Endothelial cell of umbilical vein (primary cell): ENCODE results near the gene ERLIN1. TPM values are rescaled to one million over a fixed set of nuclear protein-coding genes. Genes with fewer than 3 reads are reported as not detected.

ENCODE experiments used
- BruUV-seq: library from RNA; stranded (reverse); fragments of 400-500 nt; replicated peaks from 2 replicates; lab custom pipeline; 2021; lab: Mats Ljungman, UMichigan
- CTCF ChIA-PET: fragments of 300-600, 350-600 bp; sonication (Branson Sonifier 250); formaldehyde crosslinking; loops from one replicate; lab custom pipeline; 2021; ENCODE audit warnings: antibody characterized with exemption, inconsistent platforms; lab: Charles Lee
- POLR2A ChIA-PET: fragments of 300-600, 350-600 bp; sonication (Branson Sonifier 250); formaldehyde crosslinking; loops from one replicate; lab custom pipeline; 2021; ENCODE audit warnings: antibody characterized with exemption, inconsistent platforms; lab: Charles Lee
- DNase-seq: peaks from one replicate; pipeline ENCODE4 v3.0.0-alpha.2; 2011; ENCODE audit warnings: low read depth, low spot score
- FAIRE-seq: peaks from 2 replicates; lab custom pipeline; 2011; peaks lifted over from hg19 to GRCh38; lab: Jason Lieb, UNC
- H2AFZ ChIP-seq: 2 replicates; pipeline ENCODE4 v1.6.0; 2012; ENCODE audit warnings: low read depth, low read length, control low read depth, inconsistent platforms
- H3K27ac ChIP-seq: 2 replicates; pipeline ENCODE4 v1.5.1; 2011; ENCODE audit warnings: low read depth, mild to moderate bottlenecking, control low read depth, low read length, moderate library complexity; ENCODE audit not compliant: insufficient read depth
- H3K27me3 ChIP-seq, 2 experiments: 2 replicates each; pipeline versions ENCODE4 v1.6.0 to v1.6.1; 2011; ENCODE audit warnings: low read length in 2 of 2, mixed read lengths in 1 of 2; ENCODE audit not compliant: control insufficient read depth in 2 of 2, insufficient read depth in 2 of 2
- H3K36me3 ChIP-seq, 2 experiments: 2 replicates in 1 of 2; 3 replicates in 1 of 2; pipeline ENCODE4 v1.5.1; 2011; ENCODE audit warnings: low read length in 2 of 2, mild to moderate bottlenecking in 1 of 2, moderate library complexity in 1 of 2; ENCODE audit not compliant: control insufficient read depth in 2 of 2, insufficient read depth in 2 of 2; ENCODE audit errors: extremely low read depth in 1 of 2
- H3K4me1 ChIP-seq: 3 replicates; pipeline ENCODE4 v1.5.1; 2011; ENCODE audit warnings: mild to moderate bottlenecking, low read length; ENCODE audit not compliant: control insufficient read depth, insufficient read depth; ENCODE audit errors: extremely low read depth
- H3K4me2 ChIP-seq: 2 replicates; pipeline ENCODE4 v1.6.1; 2011; ENCODE audit warnings: low read length, control low read depth, mixed read lengths; ENCODE audit not compliant: insufficient read depth
- H3K4me3 ChIP-seq, 3 experiments: fragments of 200-600 bp in 1 of 3; sonication (generic), shearing (Covaris generic) in 1 of 3; replicated peaks in 1 of 3; 2 replicates each; pipeline ENCODE4 v1.5.1; 2011 to 2016; ENCODE audit warnings: control low read depth in 3 of 3, low read length in 3 of 3, mild to moderate bottlenecking in 2 of 3, inconsistent platforms in 1 of 3, low read depth in 1 of 3, moderate library complexity in 1 of 3; ENCODE audit not compliant: insufficient read depth in 1 of 3
- H3K79me2 ChIP-seq: 2 replicates; pipeline ENCODE4 v1.6.0; 2012; ENCODE audit warnings: low read length, inconsistent platforms; ENCODE audit not compliant: control insufficient read depth, insufficient read depth
- H3K9ac ChIP-seq: replicated peaks from 2 replicates; pipeline ENCODE3; 2011; ENCODE audit warnings: low read length, control low read depth; ENCODE audit not compliant: insufficient read depth; ENCODE audit errors: extremely low read depth
- H3K9me1 ChIP-seq: replicated peaks from 3 replicates; pipeline ENCODE4 v1.6.0; 2011; ENCODE audit warnings: mild to moderate bottlenecking, low read length; ENCODE audit not compliant: control insufficient read depth, insufficient read depth; ENCODE audit errors: extremely low read depth
- H3K9me3 ChIP-seq: replicated peaks from 2 replicates; pipeline ENCODE4 v1.5.1; 2012; ENCODE audit warnings: low read length, inconsistent platforms; ENCODE audit not compliant: control insufficient read depth, insufficient read depth
- H4K20me1 ChIP-seq: replicated peaks from 2 replicates; pipeline ENCODE3; 2011; ENCODE audit warnings: mild to moderate bottlenecking, low read length; ENCODE audit not compliant: control insufficient read depth, insufficient read depth; ENCODE audit errors: extremely low read depth
- EZH2 ChIP-seq: IDR thresholded peaks from 2 replicates; pipeline ENCODE4 v1.6.1; 2012; ENCODE audit warnings: borderline replicate concordance, low read depth, mild to moderate bottlenecking, moderate library complexity, low read length, inconsistent platforms; ENCODE audit not compliant: severe bottlenecking
- FOS ChIP-seq: IDR thresholded peaks from 2 replicates; pipeline ENCODE4 v1.6.1; 2011; ENCODE audit warnings: mild to moderate bottlenecking, low read length, moderate library complexity, borderline replicate concordance; ENCODE audit not compliant: insufficient read depth
- GATA2 ChIP-seq: IDR thresholded peaks from 2 replicates; pipeline ENCODE4 v1.7.0; 2011; ENCODE audit warnings: low read depth, mild to moderate bottlenecking, moderate library complexity, mixed read lengths, low read length; ENCODE audit not compliant: insufficient read length, insufficient read depth
- JUN ChIP-seq: IDR thresholded peaks from 2 replicates; pipeline ENCODE4 v1.6.1; 2011; ENCODE audit warnings: borderline replicate concordance, low read depth; ENCODE audit not compliant: insufficient read length, insufficient read depth
- MAX ChIP-seq: IDR thresholded peaks from 2 replicates; pipeline ENCODE4 v1.6.1; 2011; ENCODE audit not compliant: insufficient read depth, insufficient read length
- MYC ChIP-seq: IDR thresholded peaks from one replicate; pipeline ENCODE4 v1.6.1; 2011; ENCODE audit warnings: mild to moderate bottlenecking, low read depth, low read length
- POLR2A ChIP-seq: IDR thresholded peaks from 2 replicates; pipeline ENCODE4 v1.6.1; 2012; ENCODE audit warnings: low read depth, mild to moderate bottlenecking, control low read depth, low read length
- POLR2AphosphoS5 ChIP-seq: IDR thresholded peaks from 2 replicates; pipeline ENCODE4 v1.6.1; 2012; ENCODE audit warnings: low read depth, mild to moderate bottlenecking, control low read depth, low read length, moderate library complexity; ENCODE audit not compliant: insufficient read depth
- dilution Hi-C: fragments of 300-500 bp; cut with MboI; formaldehyde crosslinking; loops from one replicate; pipeline ENCODE4 v1.15.0; 2019; ENCODE audit warnings: low sequenced_read_pairs; ENCODE audit not compliant: extremely low pct_ligation_motif_present
- intact Hi-C: fragments of 100-400 bp; cut with micrococcal nuclease; formaldehyde crosslinking; loops from one replicate; pipeline ENCODE4 v1.10.0; 2022
- polyA plus RNA-seq, 4 experiments: library from polyadenylated mRNA; depleted of rRNA in 3 of 4; stranded (reverse) in 3 of 4; unstranded in 1 of 4; fragments of >200 nt; gene quantifications; 2 replicates each; pipeline versions ENCODE4 v1.2.1 to v1.2.3, GENCODE V29; 2011 to 2012; ENCODE audit warnings: missing spikeins in 1 of 4
- total RNA-seq: library from RNA; stranded (reverse); gene quantifications from 2 replicates; pipeline ENCODE4 v1.2.3, GENCODE V29; 2021
- TF ChIP-seq, protein P1 (sequence below), 2 donors: IDR thresholded peaks; 1 replicate in 1 of 2; 2 replicates in 1 of 2; pipeline ENCODE4 v1.5.1; 2011; ENCODE audit warnings: low read length in 2 of 2, mild to moderate bottlenecking in 2 of 2, moderate library complexity in 2 of 2, control low read depth in 1 of 2, inconsistent platforms in 1 of 2, low read depth in 1 of 2; ENCODE audit not compliant: insufficient read depth in 1 of 2; ENCODE audit errors: extremely low read depth in 1 of 2

Gene ERLIN1
- total and polyA plus RNA-seq, 2 donors (not counting 3 experiments of a cell fraction or from before 2014, with no cell fraction given): 30.7 to 51.0 TPM

- intact Hi-C loops: no loop called here
- Histone ChIP-seq H4K20me1 (no peaks in the 10 kb centered on the region), H3K9me3 (no peaks in the 10 kb centered on the region), H3K9ac (no peak overlapping the region), H3K36me3 (peaks cover 7 to 8% of the 10 kb centered on the region in 2 experiments), H3K79me2 (no peaks in the 10 kb centered on the region), H3K4me1 (no peaks in the 10 kb centered on the region), H3K4me3 (no peak overlapping the region), H3K27me3 (no peaks in the 10 kb centered on the region), H3K27ac (no peak overlapping the region), H3K9me1 (no peaks in the 10 kb centered on the region), H2AFZ (no peak overlapping the region), H3K4me2 (no peak overlapping the region)
- TF ChIP-seq FOS (no peak), EZH2 (no peak), GATA2 (no peak)
- ChIA-PET CTCF (interaction anchor here (1.2 kb wide), 1 partner anchor 12 kb away, joined by 3 read pairs; no protein-coding TSS in a partner anchor), POLR2A (no interaction called here)
- BruUV-seq: no TSS peak
- no peak for DNase-seq
- no peak for FAIRE-seq
- dilution Hi-C loops: no loop called here
Observed at GRCh38 chr10:100208276-100208675, 22.4 kb upstream of the ERLIN1 start.

DNA sequence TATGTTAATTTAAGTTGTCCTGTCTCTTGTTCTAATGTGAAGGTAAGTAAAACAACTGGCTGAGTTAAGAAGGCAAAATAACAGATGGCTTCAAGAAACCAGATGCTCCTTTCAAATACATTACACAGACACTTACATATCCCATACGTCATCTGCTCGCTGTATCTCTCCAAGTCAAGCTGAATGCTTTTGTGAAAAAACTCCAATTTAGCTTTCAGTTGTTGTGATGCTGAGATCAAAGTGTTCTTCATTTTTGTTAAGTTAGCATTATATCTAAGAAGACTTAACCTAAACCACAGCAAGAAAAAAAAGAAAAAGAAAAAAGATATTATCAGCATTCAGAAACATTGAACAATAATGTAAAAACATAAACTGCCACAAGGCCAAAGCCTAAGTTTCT, 18.5 kb upstream of the ERLIN1 start:
- Histone ChIP-seq H3K79me2 (no peaks in the 10 kb centered on the region), H3K9me1 (no peaks in the 10 kb centered on the region), H3K27me3 (no peaks in the 10 kb centered on the region), H2AFZ (no peak overlapping the region), H3K4me2 (no peak overlapping the region), H3K27ac (no peak overlapping the region), H3K9me3 (no peaks in the 10 kb centered on the region), H3K9ac (no peak overlapping the region), H3K4me1 (no peaks in the 10 kb centered on the region), H3K36me3 (peaks cover 10 to 18% of the 10 kb centered on the region in 2 experiments), H3K4me3 (no peak overlapping the region), H4K20me1 (no peaks in the 10 kb centered on the region)
- FAIRE-seq: no peak
- no TSS peak for BruUV-seq
- TF ChIP-seq POLR2AphosphoS5 (no peak), EZH2 (no peak), MAX (no peak), MYC (no peak), JUN (no peak), FOS (no peak), POLR2A (no peak), GATA2 (no peak)
- TF ChIP-seq, protein P1, sequence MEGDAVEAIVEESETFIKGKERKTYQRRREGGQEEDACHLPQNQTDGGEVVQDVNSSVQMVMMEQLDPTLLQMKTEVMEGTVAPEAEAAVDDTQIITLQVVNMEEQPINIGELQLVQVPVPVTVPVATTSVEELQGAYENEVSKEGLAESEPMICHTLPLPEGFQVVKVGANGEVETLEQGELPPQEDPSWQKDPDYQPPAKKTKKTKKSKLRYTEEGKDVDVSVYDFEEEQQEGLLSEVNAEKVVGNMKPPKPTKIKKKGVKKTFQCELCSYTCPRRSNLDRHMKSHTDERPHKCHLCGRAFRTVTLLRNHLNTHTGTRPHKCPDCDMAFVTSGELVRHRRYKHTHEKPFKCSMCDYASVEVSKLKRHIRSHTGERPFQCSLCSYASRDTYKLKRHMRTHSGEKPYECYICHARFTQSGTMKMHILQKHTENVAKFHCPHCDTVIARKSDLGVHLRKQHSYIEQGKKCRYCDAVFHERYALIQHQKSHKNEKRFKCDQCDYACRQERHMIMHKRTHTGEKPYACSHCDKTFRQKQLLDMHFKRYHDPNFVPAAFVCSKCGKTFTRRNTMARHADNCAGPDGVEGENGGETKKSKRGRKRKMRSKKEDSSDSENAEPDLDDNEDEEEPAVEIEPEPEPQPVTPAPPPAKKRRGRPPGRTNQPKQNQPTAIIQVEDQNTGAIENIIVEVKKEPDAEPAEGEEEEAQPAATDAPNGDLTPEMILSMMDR (IDR thresholded peaks at IDR 0.05; ENCODE audit: extremely low read depth in 1 of 2, insufficient read depth in 1 of 2, low read depth in 1 of 2, low read length in 2 of 2): no peak
- intact Hi-C loops: no loop called here
- DNase-seq: no peak
- ChIA-PET POLR2A (no interaction called here), CTCF (interaction anchor here (1.5 kb wide), 1 partner anchor 11 kb away, joined by 3 read pairs; no protein-coding TSS in a partner anchor)
- dilution Hi-C loops: no loop called here
